HepG2 (cell line): ENCODE results near the gene PLEKHA8. TPM values are rescaled to one million over a fixed set of nuclear protein-coding genes. Genes with fewer than 3 reads are reported as not detected.

ENCODE experiments used
- ATAC-seq: fragments of 200-7000 bp; cut with Tn5 transposase; 3 replicates; pipeline ENCODE4 v1.9.1; 2020; ENCODE audit warnings: mild to moderate bottlenecking, moderate library complexity
- BruUV-seq: library from RNA; stranded (reverse); fragments of 400-500 nt; replicated peaks from 2 replicates; lab custom pipeline; 2021; lab: Mats Ljungman, UMichigan
- CTCF ChIA-PET: fragments of 300-600 bp; formaldehyde crosslinking; extraction: SDS; loops from one replicate; lab custom pipeline; 2021; ENCODE audit warnings: low total read pairs, inconsistent platforms, low intra/inter-chr PET ratio; lab: Yijun Ruan, JAX
- POLR2A ChIA-PET: fragments of 350-600 bp; sonication (Branson Sonifier 250); formaldehyde crosslinking; loops from one replicate; lab custom pipeline; 2020; ENCODE audit warnings: antibody characterized with exemption, inconsistent platforms; lab: Yijun Ruan, JAX
- DNase-seq: peaks from one replicate; pipeline ENCODE4 v3.0.0-alpha.2; 2015; ENCODE audit warnings: low spot score
- FAIRE-seq: peaks from 3 replicates; lab custom pipeline; 2011; peaks lifted over from hg19 to GRCh38; lab: Jason Lieb, UNC
- H2AFZ ChIP-seq: one replicate; pipeline ENCODE4 v1.6.1; 2011; ENCODE audit warnings: low read length, inconsistent platforms
- H3K27ac ChIP-seq: fragments of 300-600 bp; 3 replicates; pipeline ENCODE4 v1.8.0; 2011; ENCODE audit warnings: mixed run types, mild to moderate bottlenecking, mixed read lengths, low read length, inconsistent platforms; ENCODE audit not compliant: insufficient read depth; ENCODE audit errors: extremely low read length
- H3K27me3 ChIP-seq, 2 experiments: fragments of 200-600 bp in 1 of 2; 2 replicates in 1 of 2; 3 replicates in 1 of 2; pipeline versions ENCODE4 v1.6.0 to v1.8.0; 2011; ENCODE audit warnings: low read length in 2 of 2, mild to moderate bottlenecking in 2 of 2, moderate library complexity in 2 of 2, inconsistent platforms in 1 of 2; ENCODE audit not compliant: insufficient read depth in 2 of 2, control insufficient read depth in 1 of 2
- H3K36me3 ChIP-seq, 2 experiments: fragments of 200-600 bp in 1 of 2; replicated peaks in 1 of 2; 2 replicates in 1 of 2; 3 replicates in 1 of 2; pipeline versions ENCODE4 v1.5.1 to v1.8.0; 2011; ENCODE audit warnings: low read length in 2 of 2, inconsistent platforms in 1 of 2; ENCODE audit not compliant: insufficient read depth in 2 of 2, control insufficient read depth in 1 of 2
- H3K4me1 ChIP-seq: 2 replicates; pipeline ENCODE4 v1.5.1; 2012; ENCODE audit warnings: low read length, inconsistent platforms; ENCODE audit not compliant: insufficient read depth
- H3K4me2 ChIP-seq: 2 replicates; pipeline ENCODE4 v1.6.0; 2011; ENCODE audit warnings: low read depth, low read length, inconsistent platforms
- H3K4me3 ChIP-seq, 3 experiments: fragments of 200-600 bp in 1 of 3; sonication (generic), shearing (Covaris generic) in 1 of 3; replicated peaks in 1 of 3; 2 replicates each; pipeline ENCODE4 v1.5.1; 2011 to 2016; ENCODE audit warnings: low read length in 3 of 3, inconsistent platforms in 2 of 3, low read depth in 2 of 3, mild to moderate bottlenecking in 2 of 3, control low read depth in 1 of 3, mixed read lengths in 1 of 3; ENCODE audit not compliant: insufficient read depth in 1 of 3
- H3K79me2 ChIP-seq: one replicate; pipeline ENCODE4 v1.6.1; 2011; ENCODE audit warnings: low read length, inconsistent platforms; ENCODE audit not compliant: insufficient read depth
- H3K9ac ChIP-seq: 2 replicates; pipeline ENCODE4 v1.6.0; 2011; ENCODE audit warnings: mild to moderate bottlenecking, low read depth, low read length, inconsistent platforms; ENCODE audit not compliant: insufficient read depth
- H3K9me3 ChIP-seq: 2 replicates; pipeline ENCODE4 v1.5.1; 2012; ENCODE audit warnings: mild to moderate bottlenecking, low read length
- H4K20me1 ChIP-seq: 2 replicates; pipeline ENCODE4 v1.6.0; 2011; ENCODE audit warnings: inconsistent platforms, mild to moderate bottlenecking, low read length, moderate library complexity; ENCODE audit not compliant: insufficient read depth
- CHD4 ChIP-seq: fragments of 200-600 bp; sonication (generic); IDR thresholded peaks from 2 replicates; pipeline ENCODE4 v1.7.0; 2017; ENCODE audit warnings: mild to moderate bottlenecking, low read length, borderline replicate concordance
- HOXA5 ChIP-seq: sonication (generic); formaldehyde crosslinking; IDR thresholded peaks from 2 replicates; pipeline ENCODE4 v1.4.0; 2020; ENCODE audit warnings: missing genetic modification reagents
- HOXA7 ChIP-seq: sonication (generic); formaldehyde crosslinking; IDR thresholded peaks from 2 replicates; pipeline ENCODE4 v1.8.1; 2022; ENCODE audit warnings: mild to moderate bottlenecking, missing genetic modification reagents, moderate library complexity
- MAZ ChIP-seq, 2 experiments: sonication (generic) in 1 of 2; formaldehyde crosslinking in 1 of 2; IDR thresholded peaks; 2 replicates each; pipeline versions ENCODE4 v1.5.0 to v1.6.1; 2012 to 2020; ENCODE audit warnings: low read depth in 2 of 2, mild to moderate bottlenecking in 2 of 2, borderline replicate concordance in 1 of 2, improper control_type of control experiment in 1 of 2, low read length in 1 of 2, missing genetic modification reagents in 1 of 2, moderate library complexity in 1 of 2
- NFRKB ChIP-seq: fragments of 450-650 bp; IDR thresholded peaks from 2 replicates; pipeline ENCODE4 v1.6.1; 2017
- RCOR2 ChIP-seq: IDR thresholded peaks from 2 replicates; pipeline ENCODE4 v1.6.1; 2016; ENCODE audit warnings: missing biosample characterization, missing genetic modification reagents
- ZNF629 ChIP-seq: sonication (generic); formaldehyde crosslinking; conservative IDR thresholded peaks from 2 replicates; pipeline ENCODE4 v1.5.0; 2020; ENCODE audit warnings: missing genetic modification reagents
- ZNF839 ChIP-seq: sonication (generic); formaldehyde crosslinking; IDR thresholded peaks from 2 replicates; pipeline ENCODE4 v1.4.0; 2020; ENCODE audit warnings: missing genetic modification reagents, mild to moderate bottlenecking, borderline replicate concordance
- WGBS: methylation state at CpG from one replicate; pipeline ENCODE4 v1.1.6; 2017; ENCODE audit warnings: low lambda C conversion rate; 5-methylcytosine and 5-hydroxymethylcytosine counted together
- in situ Hi-C: cut with HindIII; loops from 2 replicates; pipeline ENCODE4 v1.10.0; 2017; ENCODE audit warnings: low pct_unique_long_range_greater_than_20kb; ENCODE audit not compliant: extremely low pct_ligation_motif_present
- intact Hi-C: fragments of 100-400 bp; cut with micrococcal nuclease; formaldehyde crosslinking; loops from one replicate; pipeline ENCODE4 v1.10.0; 2022; ENCODE audit not compliant: unreplicated experiment
- polyA plus RNA-seq, 8 experiments: library from polyadenylated mRNA; depleted of rRNA in 3 of 8; stranded (reverse) in 7 of 8; unstranded in 1 of 8; fragments of >200 nt; fragmentation: Illumina TruSeq in 4 of 8; extraction: Trizol in 4 of 8; gene quantifications; 2 replicates each; pipeline versions ENCODE4 v1.2.1 to v1.2.3, GENCODE V29; 2011 to 2016; ENCODE audit warnings: low read depth in 4 of 8, missing spikeins in 1 of 8, mixed read lengths in 1 of 8; ENCODE audit not compliant: insufficient read depth in 1 of 8
- total RNA-seq, 5 experiments: library from RNA; depleted of rRNA; stranded (reverse); fragments of >200 nt; fragmentation: Illumina TruSeq; extraction: Trizol; gene quantifications; 2 replicates each; pipeline ENCODE4 v1.2.3, GENCODE V29; 2016; ENCODE audit warnings: low read depth in 1 of 5

PLEKHA8 gene
- total and polyA plus RNA-seq, 2 of the 13 experiments (the other 11 are each of a cell fraction or from before 2014, with no cell fraction given) = 12.5 to 26.4 TPM

GRCh38 chr7:30136743-30137485 lies 108.7 kb downstream of the PLEKHA8 start:
- no peaks in the 10 kb centered on the region for H4K20me1 ChIP-seq
- peak overlapping the region; percentile 84; the same call in 1 of the 2 replicates for H3K4me2 ChIP-seq
- POLR2A ChIA-PET = no interaction called here
- H2AFZ ChIP-seq = no peak overlapping the region
- H3K27me3 ChIP-seq = no peaks in the 10 kb centered on the region; a peak in 1 of 5 replicates
- 88% methylated on average over 7 of the region's 7 CpGs for WGBS
- TF ChIP-seq CHD4 = peak; percentile 45; the same call in 1 of the 2 replicates
- peak; percentile 78 for TF ChIP-seq ZNF629 (CRISPR knock-in tag)
- no peak for TF ChIP-seq NFRKB
- TF ChIP-seq, all 625 proteins: peak for 2
- Histone ChIP-seq H3K4me1 (peaks cover 14% of the 10 kb centered on the region), H3K9ac (no peak overlapping the region), H3K9me3 (no peaks in the 10 kb centered on the region), H3K4me3 (0 out of 6 replicates have a peak overlapping the region, but pooled peaks of 1 of the 3 experiments have one; percentile 94), H3K79me2 (no peaks in the 10 kb centered on the region), H3K27ac (no peak overlapping the region), H3K36me3 (no peaks in the 10 kb centered on the region)
- DNase-seq (no peak), ATAC-seq (no peak), FAIRE-seq (no peak)
- intact Hi-C loops (no loop called here), in situ Hi-C loops (no loop called here)
- TSS peak; percentile 55 for BruUV-seq
- CTCF ChIA-PET = no interaction called here

DNA sequence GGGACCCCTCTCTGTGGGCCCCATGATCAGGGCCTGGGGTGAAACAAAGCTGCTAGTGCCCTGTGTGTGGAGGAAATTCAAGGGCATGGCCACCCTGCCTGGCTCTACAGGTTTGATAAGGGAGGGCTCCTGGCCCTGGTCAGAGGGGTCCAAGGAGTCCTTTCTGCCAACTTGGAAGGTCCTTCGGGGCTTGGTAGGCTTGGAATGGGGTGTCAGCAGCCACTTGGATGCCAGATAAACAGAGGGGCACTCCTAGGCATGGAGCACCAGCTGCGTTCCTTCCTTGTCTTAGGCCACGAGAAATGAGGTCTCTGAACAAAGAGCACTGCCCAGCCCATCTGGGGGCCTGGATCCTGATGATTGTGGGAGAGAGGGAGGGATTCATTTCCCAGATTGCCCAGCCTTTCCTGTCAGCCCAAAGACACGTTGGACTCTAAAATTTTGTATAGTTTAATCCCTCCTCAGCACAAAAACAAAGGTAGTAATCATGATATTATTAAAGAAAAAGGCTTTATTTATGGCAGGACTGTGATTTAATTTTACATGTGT lies 111.7 kb downstream of the PLEKHA8 start:
- Histone ChIP-seq H3K4me3 (no peak overlapping the region), H3K4me1 (peaks cover 20% of the 10 kb centered on the region), H3K4me2 (no peak overlapping the region), H4K20me1 (no peaks in the 10 kb centered on the region), H3K27me3 (no peaks in the 10 kb centered on the region; a peak in 1 of 5 replicates), H3K79me2 (no peaks in the 10 kb centered on the region), H3K27ac (no peak overlapping the region), H3K9ac (no peak overlapping the region), H2AFZ (no peak overlapping the region), H3K36me3 (no peaks in the 10 kb centered on the region), H3K9me3 (no peaks in the 10 kb centered on the region)
- TF ChIP-seq MAZ (IDR thresholded peaks at IDR 0.05; ENCODE audit: borderline replicate concordance, low read depth, low read length) (no peak), MAZ (CRISPR knock-in tag; IDR thresholded peaks at IDR 0.05; ENCODE audit: low read depth) (no peak), RCOR2 (CRISPR knock-in tag) (no peak), ZNF839 (CRISPR knock-in tag) (no peak), HOXA7 (no peak), HOXA5 (no peak)
- ChIA-PET CTCF (no interaction called here), POLR2A (no interaction called here)
- WGBS = 84% methylated on average over 4 of the region's 4 CpGs
- DNase-seq (no peak), ATAC-seq (no peak), FAIRE-seq (no peak)
- BruUV-seq = no TSS peak
- intact Hi-C loops = no loop called here
- in situ Hi-C loops = no loop called here
